GM18498 (cell line): Measurements from ENCODE around the gene SMIM36.
"Not testable (repeated sequence)": the region's sequence is repeated elsewhere in the genome, so short reads cannot be mapped to it uniquely, and the experiment has no call there.

Experiments used
- ATAC-seq: cut with Tn5 transposase; IDR thresholded peaks from one replicate; pipeline ENCODE4 v1.9.1; 2021; ENCODE audit warnings: mild to moderate bottlenecking, moderate library complexity; ENCODE audit not compliant: unreplicated experiment

The SMIM36 gene

DNA sequence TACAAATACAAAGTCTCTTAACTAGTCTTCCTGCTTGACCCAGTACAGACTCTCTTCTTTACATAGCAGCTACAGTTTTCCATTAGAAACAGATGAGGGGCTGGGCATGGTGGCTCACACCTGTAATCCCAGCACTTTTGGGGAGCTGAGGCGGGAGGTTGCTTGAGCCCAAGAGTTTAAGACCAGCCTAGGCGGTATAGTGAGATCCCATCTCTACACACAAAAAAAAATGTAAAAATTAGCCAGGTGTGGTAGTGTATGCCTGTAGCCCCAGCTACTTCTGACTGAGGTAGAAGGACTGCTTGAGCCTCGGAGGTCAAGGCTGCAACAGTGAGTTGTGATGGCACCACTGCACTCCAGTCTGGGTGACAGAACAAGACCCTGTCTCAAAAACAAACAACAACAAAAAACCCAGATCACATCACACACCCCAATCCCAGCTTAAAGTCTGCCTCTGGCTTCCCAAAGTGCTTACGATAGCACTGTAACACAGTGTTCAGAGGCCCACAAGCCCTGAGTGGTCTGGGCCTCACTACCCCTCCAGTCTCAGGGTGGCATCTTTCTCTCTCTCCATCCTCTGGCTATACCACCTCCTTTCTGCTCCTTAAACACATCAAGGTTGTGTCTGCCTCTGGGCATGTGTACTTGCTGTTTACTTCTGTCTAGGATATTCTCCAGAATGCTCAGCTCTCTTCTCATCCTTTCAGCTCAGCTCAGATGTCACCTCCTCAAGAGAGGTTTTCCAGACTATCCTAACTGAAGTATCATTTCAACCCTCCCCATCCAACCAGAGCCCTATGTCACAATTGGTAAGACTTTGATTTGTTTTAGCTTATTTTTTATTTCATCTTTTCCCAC, 93.6 kb downstream of the SMIM36 start:
- no peak for ATAC-seq

DNA sequence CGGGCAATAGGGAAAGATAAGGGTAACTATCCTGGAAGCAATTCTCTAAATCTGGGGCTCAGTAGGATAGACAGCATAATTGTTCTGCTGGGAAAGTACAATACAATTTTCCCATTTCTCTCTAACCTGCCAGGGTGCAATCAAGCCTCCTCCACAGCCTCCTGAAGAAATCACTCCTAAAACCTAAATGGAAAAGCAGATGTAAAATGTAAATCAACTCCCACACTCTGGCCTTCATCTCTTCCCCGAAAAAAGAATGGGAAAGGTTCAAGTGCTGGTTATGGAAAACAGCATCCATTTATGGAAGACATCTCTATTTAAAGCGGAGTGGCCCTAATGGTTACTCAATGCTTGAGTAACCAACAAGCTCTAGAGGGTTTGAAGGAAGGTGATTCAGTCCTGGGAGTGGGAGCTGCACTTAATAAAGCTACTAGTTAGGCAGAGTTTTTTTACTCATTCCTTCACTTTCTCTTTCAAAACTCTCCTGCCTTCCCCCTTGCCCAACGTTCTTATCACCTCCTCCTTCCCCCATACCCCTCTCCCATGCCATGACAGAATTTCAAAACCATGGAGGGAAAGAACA, 94.7 kb downstream of the SMIM36 start:
- no peak for ATAC-seq

GRCh38 chr17:55416000-55416399, 95.3 kb downstream of the SMIM36 start:
- ATAC-seq, result no peak

GRCh38 chr17:55414983-55415382, 96.3 kb downstream of the SMIM36 start:
- ATAC-seq, result no peak

GRCh38 chr17:55413825-55414489, 97.3 kb downstream of the SMIM36 start:
- no peak for ATAC-seq

GRCh38 chr17:55411463-55411855, 99.8 kb downstream of the SMIM36 start:
- no peak for ATAC-seq

GRCh38 chr17:55410722-55411462, 100.4 kb downstream of the SMIM36 start:
- no peak for ATAC-seq

GRCh38 chr17:55409030-55409800, 102.0 kb downstream of the SMIM36 start:
- no peak for ATAC-seq

DNA sequence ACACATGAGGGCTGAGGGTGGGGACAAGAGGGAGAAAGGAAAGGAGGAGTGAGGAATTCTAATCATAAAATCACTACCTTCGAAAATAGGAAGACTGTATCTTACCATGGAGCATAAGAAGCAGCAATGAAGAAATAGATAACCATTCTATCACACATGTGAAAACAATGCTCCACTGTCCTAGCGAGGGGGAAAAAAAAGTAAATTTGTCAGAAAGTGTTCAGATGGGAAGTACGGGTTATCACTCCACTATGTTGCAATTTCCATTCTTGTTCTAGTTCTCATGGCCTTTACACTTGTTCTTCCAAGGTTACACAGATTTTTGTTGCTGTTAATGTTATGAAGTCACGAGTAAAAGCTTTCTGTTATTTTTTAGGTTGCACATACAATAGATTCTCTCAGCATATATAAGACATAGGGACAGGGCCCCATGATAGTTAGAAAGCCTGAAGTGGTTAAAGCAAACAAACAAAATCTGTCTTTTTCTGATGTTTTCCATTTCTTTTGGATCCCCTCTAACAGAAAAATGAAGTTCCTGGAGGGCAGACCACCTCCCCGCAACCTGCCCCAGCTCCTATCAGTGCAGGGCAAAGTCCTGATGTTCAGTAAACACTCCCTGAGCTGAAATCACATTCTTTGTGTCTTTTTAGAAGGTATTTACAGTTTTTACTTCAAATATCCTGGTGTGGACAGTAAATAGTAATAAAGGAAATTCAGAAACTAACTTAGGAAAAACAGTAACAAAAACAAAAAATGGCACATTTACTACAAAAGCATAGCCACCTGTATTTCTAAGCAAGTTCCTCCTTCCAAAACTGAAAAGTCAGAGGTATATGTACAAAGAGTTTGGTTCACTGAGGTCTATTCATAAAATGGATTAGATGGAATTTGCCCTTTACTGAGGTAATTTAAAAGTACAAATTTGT, 103.3 kb downstream of the SMIM36 start:
- ATAC-seq, result no peak

DNA sequence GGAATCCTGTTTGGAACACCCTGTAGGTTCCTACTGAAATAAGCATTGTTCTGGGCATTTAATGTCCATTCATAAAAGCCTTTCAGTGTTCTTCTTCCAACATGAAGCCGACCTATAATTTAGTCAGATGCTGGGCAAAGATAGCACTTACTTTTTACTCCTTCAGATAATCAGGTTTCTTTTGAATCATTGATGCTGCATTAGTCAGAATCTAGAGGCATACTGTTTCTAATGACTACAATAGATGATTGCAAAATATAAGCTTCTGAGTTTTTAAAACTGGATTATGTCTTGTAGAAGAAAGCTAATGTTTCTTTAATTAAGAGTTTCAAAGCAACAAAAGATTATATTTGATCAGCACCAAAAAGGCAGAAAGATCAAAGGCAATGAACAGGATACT, 105.7 kb downstream of the SMIM36 start:
- ATAC-seq, result no peak

DNA sequence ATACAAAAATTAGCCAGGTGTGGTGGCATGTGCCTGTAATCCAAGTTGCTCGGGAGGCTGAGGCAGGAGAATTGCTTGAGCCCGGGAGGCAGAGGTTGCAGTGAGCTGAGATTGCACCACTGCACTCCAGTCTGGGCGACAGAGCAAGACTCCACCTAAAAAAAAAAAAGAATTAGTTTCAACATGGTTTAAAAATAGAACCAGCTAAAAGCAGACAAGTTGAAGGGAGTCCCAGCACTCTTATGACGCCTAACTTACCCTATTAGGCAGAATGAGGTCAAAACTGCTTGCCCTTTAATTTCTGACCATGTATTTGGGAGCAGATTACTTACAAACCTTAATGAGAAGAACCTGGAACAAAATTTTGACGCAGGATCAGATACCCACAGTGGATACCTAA, 107.1 kb downstream of the SMIM36 start:
- ATAC-seq, result not testable (repeated sequence)

GRCh38 chr17:55402374-55402773, 108.9 kb downstream of the SMIM36 start:
- no peak for ATAC-seq
